C1 segment of cervical spinal cord (tissue), 14 donors: ENCODE data around the gene SLC1A7.
"Not testable (repeated sequence)": the region's sequence is repeated elsewhere in the genome, so short reads cannot be mapped to it uniquely, and the experiment has no call there.

Experiments
- DNase-seq, 14 donors: peaks; one replicate each; lab custom pipeline; 2025; lab: John Stamatoyannopoulos, UW

SLC1A7 gene

GRCh38 chr1:53142226-53142853, at the start of gene SLC1A7:
SLC1A7 (minus strand) TSS chr1:53142638; CDS start chr1:53142449, 189 bp downstream.
- no peak for DNase-seq

- DNase-seq: no peak
Measured at GRCh38 chr1:53190210-53190611, 47.8 kb upstream of the SLC1A7 start.

- no peak for DNase-seq
Measured at GRCh38 chr1:53189061-53189460, 46.6 kb upstream of the SLC1A7 start.

GRCh38 chr1:53188099-53188498, 45.7 kb upstream of the SLC1A7 start:
- DNase-seq: no peak

GRCh38 chr1:53187401-53187800, 45.0 kb upstream of the SLC1A7 start:
- DNase-seq: no peak

- no peak for DNase-seq
Measured at GRCh38 chr1:53186533-53186932, 44.1 kb upstream of the SLC1A7 start.

GRCh38 chr1:53185955-53186297, 43.5 kb upstream of the SLC1A7 start:
- DNase-seq: not testable (repeated sequence)

- no peak for DNase-seq
Measured at GRCh38 chr1:53183095-53183990, 40.9 kb upstream of the SLC1A7 start.

- DNase-seq: no peak
Measured at GRCh38 chr1:53182716-53183094, 40.3 kb upstream of the SLC1A7 start.

- peak in 8 of 14 donors; percentile 5 to 51 (median 36) for DNase-seq
Measured at GRCh38 chr1:53182111-53182593, 39.7 kb upstream of the SLC1A7 start.

GRCh38 chr1:53180951-53181350, 38.5 kb upstream of the SLC1A7 start:
- no peak for DNase-seq

GRCh38 chr1:53180226-53180625, 37.8 kb upstream of the SLC1A7 start:
- no peak for DNase-seq

- peak in 3 of 14 donors; percentile 1 to 7 (median 2) for DNase-seq
Measured at GRCh38 chr1:53176452-53177208, 34.2 kb upstream of the SLC1A7 start.

GRCh38 chr1:53174971-53175913, 32.8 kb upstream of the SLC1A7 start:
- DNase-seq: no peak

- DNase-seq: peak in 1 of 14 donors; percentile 48
Measured at GRCh38 chr1:53172426-53173128, 30.1 kb upstream of the SLC1A7 start.

- no peak for DNase-seq
Measured at GRCh38 chr1:53166912-53167311, 24.5 kb upstream of the SLC1A7 start.

GRCh38 chr1:53166366-53166765, 23.9 kb upstream of the SLC1A7 start:
- DNase-seq: no peak

- DNase-seq: no peak
Measured at GRCh38 chr1:53165408-53165961, 23.0 kb upstream of the SLC1A7 start.

- no peak for DNase-seq
Measured at GRCh38 chr1:53163291-53163768, 20.9 kb upstream of the SLC1A7 start.

- no peak for DNase-seq
Measured at GRCh38 chr1:53162621-53163020, 20.2 kb upstream of the SLC1A7 start.
